CD4-positive, alpha-beta T cell treated with Interleukin-6 for 4 hours (primary cell): ENCODE measurements around the gene COX15.
A peak's percentile ranks its signal among the peaks of the same experiment; 100 is the strongest.
"Not testable (repeated sequence)": the region's sequence is repeated elsewhere in the genome, so short reads cannot be mapped to it uniquely, and the experiment has no call there.

ENCODE experiments used
- DNase-seq: peaks from one replicate; pipeline ENCODE4 v3.0.0-alpha.2; 2020; ENCODE audit warnings: mixed read lengths

Gene COX15

DNA sequence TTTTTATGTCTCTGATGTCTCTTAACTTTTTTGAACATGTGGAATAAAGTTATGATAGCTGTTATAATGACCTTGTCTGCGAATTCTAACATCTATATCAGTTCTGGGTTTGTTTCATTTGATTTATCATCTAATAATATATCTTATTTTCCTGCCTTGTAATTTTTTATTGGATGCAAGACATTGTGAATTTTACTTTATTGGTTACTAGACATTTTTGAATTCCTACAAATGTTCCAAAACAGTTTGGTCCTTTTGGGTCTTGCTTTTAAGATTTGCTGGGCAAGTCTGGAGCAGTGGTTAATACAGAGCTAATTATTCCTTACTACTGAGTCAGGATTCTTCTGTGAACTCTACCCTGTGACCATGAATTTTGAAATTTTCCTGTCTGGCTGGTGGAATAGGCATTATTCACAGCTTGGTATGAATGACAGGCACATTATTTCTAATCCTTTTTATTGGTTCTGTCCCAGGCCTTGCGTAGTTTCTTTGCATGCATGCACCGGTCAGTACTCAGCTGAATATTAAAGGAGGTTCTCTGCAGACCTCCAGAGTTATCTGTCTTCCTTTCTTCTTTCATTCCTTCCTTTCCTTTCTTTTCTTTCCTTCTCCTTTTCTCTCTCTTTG, 9.1 kb upstream of the COX15 start:
- no peak for DNase-seq

DNA sequence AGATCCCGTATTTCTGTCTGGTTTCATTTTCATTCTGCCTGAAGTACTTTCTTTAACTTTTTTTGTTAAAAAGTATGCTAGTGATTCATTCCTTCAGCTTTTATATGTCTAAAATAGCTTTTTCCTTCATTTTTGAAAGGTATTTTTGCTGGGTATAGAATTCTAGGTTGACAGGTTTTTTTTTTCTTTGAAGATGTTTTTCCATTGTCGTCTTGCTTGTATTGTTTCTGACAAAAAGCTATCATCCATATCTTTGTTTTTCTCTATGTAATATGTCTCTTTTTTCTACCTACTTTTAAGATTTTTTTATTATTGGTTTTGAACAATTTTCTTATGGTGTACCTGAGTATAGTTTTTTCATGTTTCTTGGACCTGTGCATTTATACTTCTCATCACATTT, 8.3 kb upstream of the COX15 start:
- DNase-seq = no peak

DNA sequence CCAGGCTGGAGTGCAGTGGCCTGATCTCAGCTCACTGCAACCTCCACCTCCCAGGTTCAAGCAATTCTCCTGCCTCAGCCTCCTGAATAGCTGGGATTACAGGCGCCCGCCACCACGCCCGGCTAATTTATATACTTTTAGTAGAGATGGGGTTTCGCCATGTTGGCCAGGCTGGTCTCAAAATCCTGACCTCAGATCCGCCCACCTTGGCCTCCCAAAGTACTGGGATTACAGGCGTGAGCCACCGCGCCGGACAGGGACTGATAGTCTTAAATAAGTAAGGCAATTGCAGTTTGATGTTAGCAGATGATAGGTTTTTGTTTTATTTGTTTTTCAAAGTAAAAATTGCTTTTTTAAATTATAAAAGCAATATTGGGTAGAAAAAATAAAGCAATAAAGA, 2.2 kb upstream of the COX15 start:
- DNase-seq = not testable (repeated sequence)

DNA sequence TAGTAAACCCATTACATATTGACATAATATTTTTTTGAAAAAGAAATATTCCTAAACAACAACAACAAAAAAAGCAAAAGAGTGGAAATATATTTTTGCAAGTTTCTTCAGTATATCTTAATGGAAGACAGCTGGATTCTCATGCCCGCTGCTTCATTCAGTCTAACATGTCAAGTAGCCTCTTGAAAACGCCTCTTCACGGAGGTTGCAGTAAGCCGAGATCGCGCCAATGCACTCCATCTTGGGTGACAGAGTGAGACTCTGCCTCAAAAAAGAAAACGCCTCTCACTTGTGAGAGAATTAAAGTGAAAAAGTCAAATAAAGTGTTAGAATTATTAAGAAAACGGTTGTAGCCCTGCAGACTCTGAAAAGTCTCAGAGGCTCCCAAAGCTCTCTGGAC, 1.4 kb upstream of the COX15 start:
- DNase-seq = no peak

DNA sequence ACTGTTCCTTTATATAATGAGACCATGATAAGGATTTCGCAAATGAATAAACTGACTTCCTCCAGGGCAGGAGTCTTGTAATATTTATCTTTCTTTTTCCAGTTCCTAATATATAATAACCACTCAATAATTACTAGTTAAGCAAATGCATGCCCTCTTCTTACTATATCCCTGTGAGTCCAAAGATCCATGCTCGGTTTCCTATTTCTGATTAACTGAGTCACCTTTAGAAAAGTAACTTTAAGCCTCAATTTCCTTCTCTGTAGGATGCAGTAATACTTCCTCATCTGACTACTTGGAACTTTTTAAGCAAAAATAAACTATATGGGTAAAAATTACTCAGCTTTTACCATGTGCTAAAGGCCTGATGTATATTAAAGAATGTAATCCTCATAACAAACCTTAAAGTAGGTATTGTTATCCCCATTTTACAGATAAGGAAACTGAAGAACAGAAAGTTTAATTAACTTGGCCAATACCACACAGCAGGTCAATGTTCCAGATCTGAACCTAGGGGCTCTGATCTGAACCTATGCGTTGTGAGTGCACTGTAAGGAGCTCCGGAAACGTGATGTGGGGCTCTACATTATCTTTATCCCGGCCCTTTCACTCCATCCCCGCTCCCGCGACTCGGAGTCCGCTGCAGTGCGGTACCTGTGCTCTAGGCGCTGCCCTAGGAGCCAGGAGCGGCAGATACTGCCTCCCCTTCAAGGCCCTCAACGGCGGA, 458 bp downstream of the COX15 start:
- DNase-seq = no peak

DNA sequence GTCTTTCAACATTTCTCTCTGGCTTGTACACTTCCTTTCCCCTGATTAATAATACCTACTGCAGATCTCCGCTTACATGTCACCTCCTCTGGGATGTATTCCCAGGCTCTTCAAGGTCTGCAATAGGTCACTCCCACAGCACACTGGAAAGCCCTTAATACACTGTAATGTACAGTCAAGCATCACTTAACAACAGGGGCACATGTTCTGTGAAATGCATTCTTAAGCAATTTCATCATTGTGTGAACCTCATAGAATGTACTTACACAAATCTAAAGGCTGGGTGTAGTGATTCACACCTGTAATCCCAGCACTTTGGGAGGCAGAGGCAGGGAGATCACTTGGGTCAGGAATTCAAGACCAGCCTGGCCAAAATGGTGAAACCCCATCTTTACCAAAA, 1.9 kb downstream of the COX15 start:
- DNase-seq = no peak

DNA sequence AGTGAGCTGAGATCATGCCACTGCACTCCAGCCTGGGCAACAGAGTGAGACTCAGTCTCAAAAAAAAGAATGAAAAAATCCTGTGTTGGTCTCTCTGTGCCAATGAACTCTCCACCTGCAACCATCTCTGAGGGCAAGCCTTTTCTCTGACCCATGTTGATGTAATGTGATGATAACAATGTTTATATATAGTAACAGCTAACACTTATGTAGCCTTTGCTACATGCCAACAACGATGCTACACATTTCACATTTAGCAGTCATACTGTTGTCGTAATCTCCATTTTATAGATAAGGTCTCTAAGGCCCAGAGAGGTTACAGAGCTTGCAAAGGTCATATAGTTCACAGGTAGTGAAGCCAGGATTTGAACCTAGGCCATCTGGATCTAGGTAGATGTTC, 11.5 kb downstream of the COX15 start:
- no peak for DNase-seq

DNA sequence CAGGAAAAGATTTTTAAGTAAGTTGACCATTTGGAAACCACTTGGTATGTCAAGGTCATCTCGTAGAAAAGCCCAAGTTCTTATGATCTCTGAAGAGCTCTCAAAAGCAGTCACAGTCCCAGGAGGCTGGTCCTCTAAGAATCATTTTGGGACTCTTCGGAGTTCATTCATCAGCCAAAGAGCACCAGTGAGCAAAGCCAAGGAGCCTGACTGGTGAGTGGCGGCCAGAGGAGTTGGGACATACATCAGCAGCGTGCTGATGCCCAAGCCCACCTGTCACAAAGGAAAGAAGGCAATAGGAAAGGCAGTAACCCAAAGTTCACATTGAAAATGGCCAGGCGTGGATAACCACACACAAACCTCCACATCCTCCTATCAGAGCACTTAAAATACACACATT, 17.5 kb downstream of the COX15 start:
- DNase-seq = no peak

DNA sequence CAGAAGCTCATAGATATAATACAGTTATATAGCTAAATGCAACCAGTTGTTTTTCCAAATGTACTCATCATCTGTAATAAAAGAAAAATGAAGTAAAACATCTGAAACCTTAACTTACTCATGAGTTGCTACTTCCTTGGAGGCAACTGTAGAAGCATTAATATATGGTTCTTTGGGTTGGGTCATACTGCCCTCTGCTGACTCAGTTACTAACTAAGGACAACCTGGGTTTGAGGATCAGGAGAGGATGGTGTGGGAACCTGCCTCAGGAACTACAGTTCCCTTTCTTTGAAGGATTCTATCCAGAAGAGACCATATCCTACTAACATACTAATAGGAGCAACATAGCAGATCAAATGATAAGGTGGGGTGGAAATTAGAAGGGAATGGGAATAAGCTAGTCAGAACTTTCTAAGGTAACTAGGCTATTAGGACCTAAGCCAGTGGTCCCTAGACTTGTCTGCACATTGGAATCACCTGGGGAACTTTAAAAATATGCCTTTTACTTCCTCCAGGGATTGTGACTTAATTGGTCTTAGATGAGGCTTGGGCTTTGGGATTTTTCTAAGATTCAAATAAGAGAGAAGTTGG, 20.7 kb downstream of the COX15 start:
- peak; percentile 35 for DNase-seq

DNA sequence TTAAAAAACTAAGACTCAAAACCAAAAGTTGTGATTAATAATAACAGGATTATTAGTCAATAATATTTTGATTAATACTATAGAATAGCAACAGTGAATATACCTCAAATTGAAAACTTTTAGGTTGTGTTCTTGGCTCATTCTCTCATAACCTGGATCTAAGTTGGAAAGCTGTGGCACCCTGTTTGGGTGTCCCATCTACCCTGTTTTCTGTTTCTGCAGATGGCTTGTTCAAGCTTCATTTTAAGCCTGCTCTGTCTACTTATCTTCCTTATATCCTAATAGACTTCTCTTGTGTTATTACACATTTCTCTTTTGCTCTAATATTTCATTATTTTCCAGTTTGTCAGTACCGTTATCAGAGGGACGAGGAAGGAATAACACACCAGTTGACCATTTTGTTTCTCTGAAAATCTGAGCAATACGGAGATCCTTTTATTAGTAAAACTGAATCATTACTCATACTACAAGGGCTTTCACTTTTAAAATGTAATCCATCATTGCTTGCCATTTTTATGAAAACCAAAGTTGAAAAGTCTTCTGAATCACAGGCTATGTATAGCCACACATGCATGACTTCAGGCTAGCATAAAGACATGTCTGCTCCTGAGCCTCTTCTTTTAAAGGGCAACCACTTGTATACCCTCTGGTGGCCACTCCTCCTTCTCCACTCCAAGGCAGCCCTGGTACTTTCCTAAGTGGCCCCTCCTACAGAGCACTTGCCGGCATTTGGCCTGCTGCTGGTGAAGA, 22.3 kb downstream of the COX15 start:
- DNase-seq = no peak

DNA sequence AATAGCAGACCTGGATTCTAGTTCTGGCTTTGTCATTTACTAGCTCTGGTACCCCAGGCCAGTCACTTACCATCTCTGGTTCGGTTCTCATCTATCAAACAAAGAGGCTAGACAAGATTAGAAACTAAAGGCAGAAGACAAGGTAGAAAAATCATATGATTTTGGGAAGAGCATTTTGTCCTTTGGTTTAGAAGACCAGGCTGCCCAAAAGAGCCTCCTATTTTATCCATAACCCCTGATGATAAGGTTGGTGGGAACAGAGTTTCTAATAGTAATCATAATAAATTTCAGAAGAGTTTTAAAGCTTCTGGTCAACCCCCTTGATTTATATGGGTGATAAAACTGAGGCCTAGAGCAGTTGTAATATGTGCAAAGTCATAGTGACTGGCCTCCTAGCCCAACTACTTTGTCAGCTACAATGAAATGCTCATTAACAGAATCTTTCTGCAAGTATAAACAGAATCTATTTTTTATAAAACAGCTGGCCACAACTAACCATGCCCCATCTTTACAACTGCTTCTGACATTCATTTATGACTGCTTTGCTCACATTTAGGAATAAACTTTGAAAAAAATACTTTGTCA, 23.4 kb downstream of the COX15 start:
- DNase-seq = no peak

DNA sequence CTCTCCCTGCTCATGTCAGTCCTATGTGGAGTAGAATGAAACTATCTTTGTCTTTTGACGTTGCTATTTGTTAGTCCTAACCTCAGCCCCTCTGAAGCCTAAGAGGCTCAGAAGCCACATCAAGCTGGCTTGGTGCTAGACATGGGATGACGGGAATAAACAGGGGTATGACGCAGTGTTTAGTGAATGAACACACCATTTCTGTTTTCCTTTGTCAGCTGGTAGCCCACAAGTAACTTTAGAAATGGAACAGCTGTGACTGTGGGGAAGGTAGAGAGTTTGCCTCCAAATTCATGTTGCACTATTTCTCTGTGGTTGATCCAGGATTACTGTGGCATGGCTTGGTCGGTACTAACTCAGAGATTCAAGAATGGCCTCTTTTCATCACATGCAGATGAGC, 31.3 kb downstream of the COX15 start:
- no peak for DNase-seq

DNA sequence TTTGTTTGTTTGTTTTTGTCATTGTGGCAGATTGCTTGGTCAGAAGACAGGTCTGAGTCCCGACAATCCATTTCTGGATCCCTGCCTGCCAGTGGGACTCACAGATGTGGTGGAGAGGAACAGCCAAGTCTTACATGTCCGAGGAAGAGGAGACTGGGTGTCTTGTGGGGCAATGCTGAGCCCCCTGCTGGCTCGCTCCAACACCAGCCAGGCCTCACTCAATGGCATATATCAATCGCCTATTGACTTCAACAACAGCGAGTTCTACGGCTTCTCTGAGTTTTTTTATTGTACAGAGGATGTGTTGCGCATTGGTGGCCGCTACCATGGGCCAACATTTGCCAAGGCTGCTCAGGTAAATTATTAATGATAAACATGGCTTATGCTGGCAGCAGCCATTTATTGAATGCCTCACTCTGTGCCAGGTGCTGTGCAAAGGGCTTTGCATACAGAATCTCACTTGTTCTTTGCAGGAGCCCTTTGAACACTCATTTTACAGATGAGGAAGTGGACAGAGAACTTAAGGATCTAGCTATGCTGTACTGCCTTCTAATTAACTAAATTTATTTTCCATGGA, 33.3 kb downstream of the COX15 start:
- DNase-seq = peak; percentile 4

DNA sequence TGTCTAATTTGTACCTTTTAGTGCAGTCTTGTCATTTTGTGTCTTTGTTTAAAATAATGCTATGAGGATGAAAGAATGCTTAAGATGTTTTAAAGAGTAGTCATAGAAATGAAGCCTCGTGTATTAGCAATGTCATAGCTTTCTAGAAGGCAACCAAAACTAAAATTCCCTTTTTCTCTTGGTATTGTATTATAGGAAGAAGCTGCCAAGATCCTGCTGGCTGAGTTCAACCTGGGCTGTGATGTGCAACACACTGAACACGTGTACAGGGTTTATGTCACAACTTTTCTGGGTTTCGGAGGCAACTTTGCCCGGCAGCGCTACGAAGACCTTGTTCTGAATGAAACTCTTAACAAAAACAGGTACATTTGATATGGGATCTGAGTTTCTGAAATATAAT, 36.2 kb downstream of the COX15 start:
- DNase-seq = no peak

DNA sequence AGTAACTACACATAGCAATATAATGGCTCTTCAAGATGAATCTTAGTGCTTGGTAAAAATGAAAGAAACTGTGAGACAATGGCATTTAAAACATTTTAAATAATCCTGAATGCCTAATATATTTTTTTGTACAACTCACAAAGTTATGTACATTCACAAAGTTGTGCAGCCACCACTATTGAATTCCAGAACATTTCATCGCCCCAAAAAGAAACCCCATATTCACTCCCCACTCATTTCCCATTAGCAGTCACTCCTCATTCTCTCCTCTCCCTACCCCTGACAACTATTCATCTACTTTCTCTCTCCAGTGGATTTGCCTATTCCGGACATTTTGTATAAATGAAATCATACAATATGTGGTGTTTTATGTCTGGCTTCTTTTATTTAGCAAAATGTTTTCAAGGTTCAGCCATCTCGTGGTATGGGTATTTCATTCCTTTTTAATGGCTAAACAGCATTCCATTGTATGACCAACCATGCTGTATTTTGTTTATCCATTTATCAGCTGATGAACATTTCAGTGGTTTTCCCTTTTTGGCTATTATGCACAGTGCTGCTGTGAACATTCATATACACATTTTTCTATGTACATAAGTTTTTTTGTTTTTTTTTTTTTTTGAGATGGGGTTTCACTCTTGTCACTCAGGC, 37.9 kb downstream of the COX15 start:
- no peak for DNase-seq

DNA sequence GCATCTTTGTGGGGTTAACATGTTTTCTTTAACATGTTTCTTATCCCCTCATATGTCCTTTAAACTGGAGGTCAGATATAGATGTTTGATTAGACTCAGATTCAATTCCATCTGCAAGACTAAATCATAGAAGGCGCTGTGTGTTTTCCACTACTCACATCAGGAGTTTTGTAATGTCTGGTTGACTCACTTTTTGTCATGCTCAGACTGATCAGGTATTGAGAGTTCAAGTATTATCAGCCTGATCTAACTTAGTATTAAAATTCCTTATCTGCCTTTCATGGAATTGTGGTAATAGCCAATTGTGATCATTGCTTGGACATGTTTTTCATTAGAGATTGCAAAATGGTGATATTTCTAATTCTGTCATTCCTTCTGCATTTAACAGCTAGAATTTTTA, 42.5 kb downstream of the COX15 start:
- DNase-seq = no peak

DNA sequence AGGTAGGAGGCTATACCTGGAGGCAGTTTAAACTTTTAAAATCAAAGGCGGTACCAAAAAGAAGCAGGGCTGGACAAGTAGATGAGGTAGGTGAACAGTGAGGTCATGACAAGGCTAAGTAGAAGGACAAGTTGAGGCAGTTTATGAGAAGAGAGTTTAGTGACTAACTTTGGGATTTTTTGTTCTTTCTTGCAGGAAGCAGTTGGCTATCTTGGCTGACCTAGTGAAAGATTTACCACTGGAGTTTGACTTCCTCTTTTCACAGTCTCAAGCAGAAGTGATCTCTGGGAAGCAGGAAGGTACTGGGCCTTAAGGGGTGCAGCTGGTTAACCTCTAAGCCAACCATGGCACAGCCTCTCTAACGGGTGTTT, 46.3 kb downstream of the COX15 start:
- DNase-seq = no peak

DNA sequence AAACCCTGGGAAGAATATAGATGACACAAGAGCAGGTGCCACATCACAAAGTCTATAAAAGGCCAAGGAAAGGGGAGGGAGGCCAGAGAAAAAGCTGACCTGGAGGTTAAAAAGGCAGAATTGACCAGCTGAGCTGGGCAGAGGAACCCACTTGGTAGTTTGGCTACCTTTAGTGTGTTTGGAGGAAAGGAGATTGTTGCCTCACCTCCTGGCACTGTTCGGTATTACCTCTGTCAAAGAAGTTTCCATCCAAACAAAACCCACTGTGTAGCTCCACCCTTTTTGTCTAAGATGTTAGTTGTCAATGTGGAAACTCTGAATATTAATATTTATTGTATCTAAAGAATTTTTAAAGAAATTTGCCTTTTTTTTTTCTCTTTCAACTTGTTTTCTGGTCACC, 49.2 kb downstream of the COX15 start:
- no peak for DNase-seq
